Breast epithelium (tissue), 3 donors: ENCODE results near the gene SLC5A10.

Experiments used
- CTCF ChIP-seq, 3 donors: fragments of 450-650 bp; IDR thresholded peaks; one replicate each; pipeline ENCODE4 v1.5.1; 2016 to 2017; ENCODE audit warnings: antibody characterized with exemption in 3 of 3, mild to moderate bottlenecking in 3 of 3, moderate library complexity in 3 of 3
- POLR2A ChIP-seq: fragments of 450-650 bp; IDR thresholded peaks from one replicate; pipeline ENCODE4 v1.6.1; 2016; ENCODE audit warnings: antibody characterized with exemption, mild to moderate bottlenecking, moderate library complexity
- POLR2AphosphoS5 ChIP-seq, 3 donors: sonication (generic); formaldehyde crosslinking; IDR thresholded peaks; one replicate each; pipeline ENCODE4 v1.6.1; 2017; ENCODE audit warnings: antibody characterized with exemption in 3 of 3

GRCh38 chr17:18916816-18917500 is 35.0 kb upstream of the SLC5A10 start:
- TF ChIP-seq CTCF (IDR thresholded peaks at IDR 0.05) (no peak), POLR2AphosphoS5 (IDR thresholded peaks at IDR 0.05) (no peak), POLR2A (no peak)
